ENCODE results near the gene CPO. TPM values are rescaled to one million over a fixed set of nuclear protein-coding genes. Genes with fewer than 3 reads are reported as not detected.

Gene CPO
- not detected for total RNA-seq
- not detected for polyA plus RNA-seq

DNA sequence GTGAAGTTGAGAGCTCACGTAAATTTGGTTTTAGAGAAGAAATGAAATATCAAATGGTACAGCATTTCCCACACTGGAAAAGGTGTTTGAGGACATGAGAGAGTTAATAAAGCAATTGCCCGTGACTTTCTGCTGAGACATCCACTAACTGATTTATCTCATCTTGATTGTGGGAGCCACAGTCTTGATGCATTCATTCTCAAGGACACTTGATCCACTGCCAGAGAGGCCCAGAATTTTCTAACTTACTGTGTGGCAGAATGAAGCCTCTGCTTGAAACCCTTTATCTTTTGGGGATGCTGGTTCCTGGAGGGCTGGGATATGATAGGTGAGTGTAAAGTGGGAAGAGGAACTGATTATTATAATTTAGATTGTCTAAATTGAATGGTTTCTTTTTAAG is at the start of gene CPO:
Gene CPO (plus strand): TSS at position 179 of the 400 bp plus-strand sequence. CDS start 82 bp downstream, at position 261.
- H3K27me3 Mint-ChIP-seq, result no peaks in the 10 kb centered on the region

DNA sequence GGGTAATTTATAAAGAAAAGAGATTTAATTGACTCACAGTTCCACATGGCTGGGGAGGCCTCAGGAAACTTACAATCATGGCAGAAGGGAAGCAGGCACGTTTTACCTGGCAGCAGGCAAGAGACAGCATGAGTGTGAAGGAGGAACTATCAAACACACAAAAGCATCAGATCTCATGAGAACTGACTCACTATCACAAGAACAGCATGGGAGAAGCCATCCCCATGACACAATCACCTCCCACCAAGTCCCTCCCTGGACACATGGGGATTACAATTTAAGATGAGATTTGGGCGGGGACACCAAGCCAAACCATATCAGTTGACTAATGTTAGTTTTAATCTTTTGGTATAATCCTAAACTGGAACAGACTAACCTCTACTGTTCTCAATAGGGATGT is 49.1 kb upstream of the CPO start:
- Mint-ChIP-seq H3K27ac (no peak overlapping the region), H3K27me3 (no peaks in the 10 kb centered on the region), H3K4me3 (no peak overlapping the region), H3K36me3 (peaks cover 3% of the 10 kb centered on the region), H3K9me3 (peaks cover 0 to 5% (median 0%) of the 10 kb centered on the region in 7 donors), H3K4me1 (no peaks in the 10 kb centered on the region)
- H3K27me3 ChIP-seq (ENCODE audit: control insufficient read depth, insufficient read depth, low read length), result no peaks in the 10 kb centered on the region
- H3K4me1 ChIP-seq (ENCODE audit: control insufficient read depth, insufficient read depth, low read length, poor library complexity, severe bottlenecking), result no peaks in the 10 kb centered on the region
- no peaks in the 10 kb centered on the region for H3K9me3 ChIP-seq (ENCODE audit: control insufficient read depth in 2 of 2, low read length in 2 of 2)
- no peaks in the 10 kb centered on the region for H3K36me3 ChIP-seq (ENCODE audit: control insufficient read depth, insufficient read depth, low read length)
- ATAC-seq (ENCODE audit: low read depth in 2 of 2) (no peak), DNase-seq (no peak)
- H3K4me3 ChIP-seq (ENCODE audit: low read depth, low read length), result no peak overlapping the region
- H3K27ac ChIP-seq (ENCODE audit: insufficient read depth, low read length, poor library complexity, severe bottlenecking), result no peak overlapping the region

More for the DNA sequence above, at the start of gene CPO:
- Histone ChIP-seq H3K36me3 (ENCODE audit: control insufficient read depth, insufficient read depth, low read length) (no peaks in the 10 kb centered on the region), H3K27ac (ENCODE audit: insufficient read depth, low read length, poor library complexity, severe bottlenecking) (no peak within 1 kb of the TSS), H3K4me1 (ENCODE audit: control insufficient read depth, insufficient read depth, low read length, poor library complexity, severe bottlenecking) (no peaks in the 10 kb centered on the region), H3K27me3 (ENCODE audit: control insufficient read depth, insufficient read depth, low read length) (no peaks in the 10 kb centered on the region), H3K9me3 (ENCODE audit: control insufficient read depth in 2 of 2, low read length in 2 of 2) (no peaks in the 10 kb centered on the region), H3K4me3 (ENCODE audit: low read depth, low read length) (no peak within 1 kb of the TSS)
- Mint-ChIP-seq H3K4me3 (no peak within 1 kb of the TSS), H3K9me3 (peaks cover 0 to 6% (median 0%) of the 10 kb centered on the region in 7 donors), H3K36me3 (no peaks in the 10 kb centered on the region), H3K4me1 (no peaks in the 10 kb centered on the region), H3K27ac (no peak within 1 kb of the TSS)
- DNase-seq, result no peak
- no peak for ATAC-seq (ENCODE audit: low read depth in 2 of 2)

GRCh38 chr2:206890926-206891325 is 48.4 kb upstream of the CPO start:
- no peak overlapping the region for H3K4me3 Mint-ChIP-seq
- DNase-seq, result no peak
- Histone ChIP-seq H3K4me3 (ENCODE audit: low read depth, low read length) (no peak overlapping the region), H3K9me3 (ENCODE audit: control insufficient read depth in 2 of 2, low read length in 2 of 2) (no peaks in the 10 kb centered on the region), H3K36me3 (ENCODE audit: control insufficient read depth, insufficient read depth, low read length) (no peaks in the 10 kb centered on the region), H3K27me3 (ENCODE audit: control insufficient read depth, insufficient read depth, low read length) (no peaks in the 10 kb centered on the region), H3K4me1 (ENCODE audit: control insufficient read depth, insufficient read depth, low read length, poor library complexity, severe bottlenecking) (no peaks in the 10 kb centered on the region), H3K27ac (ENCODE audit: insufficient read depth, low read length, poor library complexity, severe bottlenecking) (no peak overlapping the region)
- H3K27ac Mint-ChIP-seq, result no peak overlapping the region
- no peaks in the 10 kb centered on the region for H3K27me3 Mint-ChIP-seq
- peaks cover 0 to 5% (median 2%) of the 10 kb centered on the region in 7 donors for H3K9me3 Mint-ChIP-seq
- H3K4me1 Mint-ChIP-seq, result no peaks in the 10 kb centered on the region
- peaks cover 3% of the 10 kb centered on the region for H3K36me3 Mint-ChIP-seq
- ATAC-seq (ENCODE audit: low read depth in 2 of 2), result no peak

DNA sequence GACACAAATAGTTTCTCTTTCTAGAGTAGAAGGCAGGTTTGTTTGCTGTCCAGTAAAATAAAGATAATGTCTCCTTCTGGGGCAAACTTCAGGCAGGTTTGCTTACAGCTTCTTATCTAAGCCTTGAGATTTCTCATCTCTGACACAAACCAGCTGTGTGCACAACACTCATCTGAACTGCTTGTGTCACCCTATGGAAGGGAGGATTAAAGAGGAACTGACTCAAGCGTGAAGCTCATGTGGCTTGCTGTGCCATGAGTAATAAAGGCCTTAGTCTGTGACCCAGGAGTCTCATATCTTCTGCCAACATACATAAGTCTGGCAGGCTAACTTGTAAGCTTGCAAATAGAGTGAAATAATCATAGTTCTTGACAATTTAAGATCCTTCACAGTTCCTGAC is 24.2 kb upstream of the CPO start:
- H3K27me3 Mint-ChIP-seq, result no peaks in the 10 kb centered on the region
- H3K9me3 Mint-ChIP-seq, result peaks cover 0 to 4% (median 0%) of the 10 kb centered on the region in 7 donors
- H3K27ac Mint-ChIP-seq, result no peak overlapping the region
- no peaks in the 10 kb centered on the region for H3K36me3 Mint-ChIP-seq
- Histone ChIP-seq H3K9me3 (ENCODE audit: control insufficient read depth in 2 of 2, low read length in 2 of 2) (no peaks in the 10 kb centered on the region), H3K4me3 (ENCODE audit: low read depth, low read length) (no peak overlapping the region), H3K36me3 (ENCODE audit: control insufficient read depth, insufficient read depth, low read length) (no peaks in the 10 kb centered on the region), H3K27ac (ENCODE audit: insufficient read depth, low read length, poor library complexity, severe bottlenecking) (no peak overlapping the region), H3K27me3 (ENCODE audit: control insufficient read depth, insufficient read depth, low read length) (no peaks in the 10 kb centered on the region), H3K4me1 (ENCODE audit: control insufficient read depth, insufficient read depth, low read length, poor library complexity, severe bottlenecking) (no peaks in the 10 kb centered on the region)
- DNase-seq, result peak in 1 of 3 donors; percentile 8
- H3K4me3 Mint-ChIP-seq, result no peak overlapping the region
- peak in 1 of 2 donors; percentile 37 for ATAC-seq (ENCODE audit: low read depth in 2 of 2)
- H3K4me1 Mint-ChIP-seq, result no peaks in the 10 kb centered on the region

DNA sequence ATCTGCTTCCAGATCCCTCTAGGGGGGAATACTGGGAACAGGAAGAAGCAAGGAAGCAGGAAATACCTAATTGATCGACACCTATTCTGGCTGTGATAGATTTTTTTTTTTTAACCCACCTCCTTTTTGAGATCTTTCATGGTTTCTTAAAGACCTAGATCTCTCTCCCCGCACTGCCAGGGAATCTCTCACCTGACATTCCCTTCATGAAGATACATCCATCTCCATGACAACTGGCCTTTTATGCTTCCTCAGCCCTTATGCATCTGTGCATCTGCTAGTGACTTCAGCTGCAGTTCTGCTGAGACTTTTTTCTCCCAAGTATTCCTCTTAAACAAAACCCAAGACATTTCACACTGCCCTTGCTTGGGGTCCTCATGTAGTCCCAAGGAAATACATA is 21.1 kb upstream of the CPO start:
- no peaks in the 10 kb centered on the region for H3K4me1 ChIP-seq (ENCODE audit: control insufficient read depth, insufficient read depth, low read length, poor library complexity, severe bottlenecking)
- no peak for ATAC-seq (ENCODE audit: low read depth in 2 of 2)
- H3K27ac ChIP-seq (ENCODE audit: insufficient read depth, low read length, poor library complexity, severe bottlenecking), result no peak overlapping the region
- no peaks in the 10 kb centered on the region for H3K4me1 Mint-ChIP-seq
- no peak overlapping the region for H3K4me3 ChIP-seq (ENCODE audit: low read depth, low read length)
- H3K36me3 Mint-ChIP-seq, result no peaks in the 10 kb centered on the region
- no peaks in the 10 kb centered on the region for H3K27me3 ChIP-seq (ENCODE audit: control insufficient read depth, insufficient read depth, low read length)
- H3K9me3 ChIP-seq (ENCODE audit: control insufficient read depth in 2 of 2, low read length in 2 of 2), result no peaks in the 10 kb centered on the region
- peaks cover 0 to 7% (median 2%) of the 10 kb centered on the region in 7 donors for H3K9me3 Mint-ChIP-seq
- no peaks in the 10 kb centered on the region for H3K27me3 Mint-ChIP-seq
- H3K27ac Mint-ChIP-seq, result no peak overlapping the region
- no peak overlapping the region for H3K4me3 Mint-ChIP-seq
- DNase-seq, result no peak
- H3K36me3 ChIP-seq (ENCODE audit: control insufficient read depth, insufficient read depth, low read length), result no peaks in the 10 kb centered on the region

DNA sequence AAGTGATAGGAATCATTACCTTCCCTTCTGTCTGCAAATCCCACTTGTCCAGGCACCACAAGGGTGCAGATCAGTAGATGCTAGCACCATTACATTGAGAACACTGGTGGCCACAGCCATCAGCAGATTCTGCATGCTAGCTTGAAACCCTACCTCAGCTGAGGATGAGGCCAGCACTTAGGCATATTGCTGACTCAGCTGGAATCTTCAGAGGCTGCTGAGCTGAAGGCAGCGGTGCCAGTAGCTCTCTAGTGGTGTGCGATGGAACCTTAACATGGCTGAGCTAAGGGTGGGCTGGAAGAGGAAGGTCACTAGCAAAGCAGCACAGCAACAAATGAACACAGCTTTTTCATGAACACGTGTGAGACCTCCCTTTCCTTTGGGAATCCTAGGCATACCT is 19.0 kb upstream of the CPO start:
- no peak overlapping the region for H3K27ac Mint-ChIP-seq
- H3K4me1 ChIP-seq (ENCODE audit: control insufficient read depth, insufficient read depth, low read length, poor library complexity, severe bottlenecking), result no peaks in the 10 kb centered on the region
- H3K4me1 Mint-ChIP-seq, result no peaks in the 10 kb centered on the region

GRCh38 chr2:206920951-206921350 is 18.4 kb upstream of the CPO start:
- Mint-ChIP-seq H3K27ac (no peak overlapping the region), H3K36me3 (no peaks in the 10 kb centered on the region), H3K27me3 (no peaks in the 10 kb centered on the region), H3K4me3 (no peak overlapping the region), H3K4me1 (no peaks in the 10 kb centered on the region), H3K9me3 (peaks cover 3 to 11% (median 4%) of the 10 kb centered on the region in 7 donors)
- DNase-seq (no peak), ATAC-seq (ENCODE audit: low read depth in 2 of 2) (no peak)
- H3K4me1 ChIP-seq (ENCODE audit: control insufficient read depth, insufficient read depth, low read length, poor library complexity, severe bottlenecking), result no peaks in the 10 kb centered on the region
- no peak overlapping the region for H3K27ac ChIP-seq (ENCODE audit: insufficient read depth, low read length, poor library complexity, severe bottlenecking)
- no peaks in the 10 kb centered on the region for H3K36me3 ChIP-seq (ENCODE audit: control insufficient read depth, insufficient read depth, low read length)
- no peaks in the 10 kb centered on the region for H3K9me3 ChIP-seq (ENCODE audit: control insufficient read depth in 2 of 2, low read length in 2 of 2)
- H3K4me3 ChIP-seq (ENCODE audit: low read depth, low read length), result no peak overlapping the region
- no peaks in the 10 kb centered on the region for H3K27me3 ChIP-seq (ENCODE audit: control insufficient read depth, insufficient read depth, low read length)

More for the DNA sequence above, 19.0 kb upstream of the CPO start:
- ATAC-seq (ENCODE audit: low read depth in 2 of 2) (no peak), DNase-seq (no peak)
- Histone ChIP-seq H3K9me3 (ENCODE audit: control insufficient read depth in 2 of 2, low read length in 2 of 2) (no peaks in the 10 kb centered on the region), H3K36me3 (ENCODE audit: control insufficient read depth, insufficient read depth, low read length) (no peaks in the 10 kb centered on the region), H3K27me3 (ENCODE audit: control insufficient read depth, insufficient read depth, low read length) (no peaks in the 10 kb centered on the region), H3K27ac (ENCODE audit: insufficient read depth, low read length, poor library complexity, severe bottlenecking) (no peak overlapping the region), H3K4me3 (ENCODE audit: low read depth, low read length) (no peak overlapping the region)
- no peaks in the 10 kb centered on the region for H3K36me3 Mint-ChIP-seq
- no peaks in the 10 kb centered on the region for H3K27me3 Mint-ChIP-seq
- peaks cover 3 to 10% (median 4%) of the 10 kb centered on the region in 7 donors for H3K9me3 Mint-ChIP-seq
- no peak overlapping the region for H3K4me3 Mint-ChIP-seq

DNA sequence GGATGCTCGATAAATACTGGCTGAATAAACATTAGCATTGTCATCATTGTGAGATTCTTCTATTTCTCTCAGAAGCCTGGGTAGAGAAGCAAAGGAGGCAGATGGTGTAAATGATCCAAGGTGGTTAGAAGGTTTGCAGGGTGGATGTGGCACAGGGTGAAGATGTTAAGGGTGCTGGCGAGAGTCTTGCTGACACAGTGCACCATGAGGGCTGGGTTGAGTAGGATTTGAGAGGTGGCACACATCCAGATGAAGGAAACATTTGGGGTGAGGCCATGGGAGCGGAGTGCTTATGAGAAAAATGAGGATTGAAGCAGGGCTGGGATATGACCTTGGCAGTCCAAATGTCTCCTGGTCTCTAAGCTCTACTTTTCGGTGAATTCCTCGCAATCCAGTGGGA is 17.8 kb upstream of the CPO start:
- no peak overlapping the region for H3K27ac Mint-ChIP-seq
- no peaks in the 10 kb centered on the region for H3K4me1 Mint-ChIP-seq

More for the DNA sequence above, 17.8 kb upstream of the CPO start:
- H3K36me3 Mint-ChIP-seq, result no peaks in the 10 kb centered on the region
- Histone ChIP-seq H3K27ac (ENCODE audit: insufficient read depth, low read length, poor library complexity, severe bottlenecking) (no peak overlapping the region), H3K4me1 (ENCODE audit: control insufficient read depth, insufficient read depth, low read length, poor library complexity, severe bottlenecking) (no peaks in the 10 kb centered on the region), H3K4me3 (ENCODE audit: low read depth, low read length) (no peak overlapping the region), H3K27me3 (ENCODE audit: control insufficient read depth, insufficient read depth, low read length) (no peaks in the 10 kb centered on the region), H3K9me3 (ENCODE audit: control insufficient read depth in 2 of 2, low read length in 2 of 2) (no peaks in the 10 kb centered on the region), H3K36me3 (ENCODE audit: control insufficient read depth, insufficient read depth, low read length) (no peaks in the 10 kb centered on the region)
- peaks cover 3 to 11% (median 5%) of the 10 kb centered on the region in 7 donors for H3K9me3 Mint-ChIP-seq
- no peak overlapping the region for H3K4me3 Mint-ChIP-seq
- DNase-seq, result no peak
- no peaks in the 10 kb centered on the region for H3K27me3 Mint-ChIP-seq
- ATAC-seq (ENCODE audit: low read depth in 2 of 2), result no peak
